Kidney (tissue), 14 donors: ENCODE measurements around the gene PHC1. TPM values are rescaled to one million over a fixed set of nuclear protein-coding genes. Genes with fewer than 3 reads are reported as not detected.

Experiments
- DNase-seq, 5 donors: peaks; one replicate each; pipeline ENCODE4 v3.0.0-alpha.2; 2013 to 2020
- FAIRE-seq: peaks from 2 replicates; lab custom pipeline; 2012; peaks lifted over from hg19 to GRCh38; lab: Jason Lieb, UNC
- H3K27ac ChIP-seq, 2 donors: one replicate each; pipeline ENCODE4 v1.7.0; 2013; ENCODE audit warnings: low read depth in 2 of 2, low read length in 2 of 2, inconsistent platforms in 1 of 2
- H3K27me3 ChIP-seq: one replicate; pipeline ENCODE4 v1.7.1; 2013; ENCODE audit warnings: low read length, inconsistent platforms; ENCODE audit not compliant: control insufficient read depth, insufficient read depth
- H3K36me3 ChIP-seq, 3 donors: one replicate each; pipeline versions ENCODE4 v1.7.0 to v1.7.1; 2013; ENCODE audit warnings: low read length in 3 of 3, control low read depth in 1 of 3, inconsistent platforms in 1 of 3; ENCODE audit not compliant: insufficient read depth in 3 of 3, control insufficient read depth in 2 of 3
- H3K4me1 ChIP-seq, 3 donors: one replicate each; pipeline versions ENCODE4 v1.7.0 to v1.7.1; 2013; ENCODE audit warnings: low read length in 3 of 3, inconsistent platforms in 1 of 3, low read depth in 1 of 3; ENCODE audit not compliant: control insufficient read depth in 2 of 3, insufficient read depth in 2 of 3
- H3K4me3 ChIP-seq, 3 donors: one replicate each; pipeline versions ENCODE4 v1.7.0 to v1.8.1; 2013; ENCODE audit warnings: low read length in 3 of 3, control low read depth in 1 of 3, inconsistent platforms in 1 of 3
- H3K9ac ChIP-seq, 3 donors: one replicate each; pipeline versions ENCODE4 v1.7.0 to v1.7.1; 2013; ENCODE audit warnings: low read length in 3 of 3, control low read depth in 1 of 3, inconsistent platforms in 1 of 3
- H3K9me3 ChIP-seq, 3 donors: one replicate each; pipeline versions ENCODE4 v1.7.0 to v1.7.1; 2013; ENCODE audit warnings: low read length in 3 of 3, control low read depth in 1 of 3, inconsistent platforms in 1 of 3; ENCODE audit not compliant: control insufficient read depth in 2 of 3, insufficient read depth in 1 of 3
- intact Hi-C: fragments of 100-400 bp; cut with DNase I; formaldehyde crosslinking; loops from one replicate; pipeline ENCODE4 v1.11.1; 2022
- polyA plus RNA-seq: library from polyadenylated mRNA; stranded (reverse); fragments of 350-450 nt; fragmentation: Illumina TruSeq; extraction: RNeasy Lipid Tissue Mini Kit (QIAGEN cat#74804); gene quantifications from one replicate; pipeline ENCODE4 v1.2.3, GENCODE V29; 2014; ENCODE audit warnings: low read depth, low replicate concordance; ENCODE audit not compliant: insufficient read depth
- total RNA-seq: library from RNA; stranded (reverse); fragmentation: NEBNext Ultra II Directional; extraction: Animal tissue kit (Norgen Biotek cat#: 25700); gene quantifications from one replicate; pipeline ENCODE4 v1.2.1, GENCODE V29; 2021
- TF ChIP-seq, protein P1 (sequence below): IDR thresholded peaks from 3 replicates; pipeline ENCODE4 v1.5.1; 2012; ENCODE audit warnings: mild to moderate bottlenecking, moderate library complexity, borderline replicate concordance; ENCODE audit not compliant: insufficient read depth; ENCODE audit errors: extremely low read depth
- donor health status: control.
- donor health status: control.
- donor health status: control.
- donor health status: control.
- donor health status: control.
- donor health status: DM: yes; HTN: yes; CAD: no.
- donor health status: Normal renal cell carcinoma (clear cell type).

PHC1 gene
- total and polyA plus RNA-seq, 2 donors from 2014 or later = 12.5 to 41.0 TPM

DNA sequence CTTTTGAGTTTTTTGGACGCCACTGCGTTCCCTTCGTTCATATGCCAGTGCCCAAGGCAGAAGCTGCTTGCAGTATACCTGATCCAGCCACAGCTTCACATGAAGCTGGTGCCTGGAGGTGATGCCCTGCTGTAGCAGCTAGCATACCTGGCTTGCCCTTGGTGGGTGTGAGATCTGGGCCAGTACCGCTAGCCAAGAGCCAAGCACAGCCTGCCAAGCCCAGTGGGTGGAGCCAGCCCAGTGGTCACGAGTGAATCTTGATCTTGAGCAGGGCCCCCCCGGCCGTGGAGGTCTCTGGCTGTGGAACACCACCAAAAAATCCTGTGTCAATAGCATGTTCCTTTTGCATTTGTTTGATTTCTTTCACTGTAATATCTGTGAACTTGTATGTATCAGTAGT lies 42.5 kb downstream of the PHC1 start:
- Histone ChIP-seq H3K27ac (no peak overlapping the region), H3K27me3 (no peaks in the 10 kb centered on the region), H3K36me3 (no peaks in the 10 kb centered on the region), H3K9me3 (peaks cover 0 to 4% (median 0%) of the 10 kb centered on the region in 3 donors), H3K4me1 (no peaks in the 10 kb centered on the region), H3K9ac (no peak overlapping the region), H3K4me3 (no peak overlapping the region)
- FAIRE-seq = no peak
- intact Hi-C loops = no loop called here
- TF ChIP-seq, protein P1, sequence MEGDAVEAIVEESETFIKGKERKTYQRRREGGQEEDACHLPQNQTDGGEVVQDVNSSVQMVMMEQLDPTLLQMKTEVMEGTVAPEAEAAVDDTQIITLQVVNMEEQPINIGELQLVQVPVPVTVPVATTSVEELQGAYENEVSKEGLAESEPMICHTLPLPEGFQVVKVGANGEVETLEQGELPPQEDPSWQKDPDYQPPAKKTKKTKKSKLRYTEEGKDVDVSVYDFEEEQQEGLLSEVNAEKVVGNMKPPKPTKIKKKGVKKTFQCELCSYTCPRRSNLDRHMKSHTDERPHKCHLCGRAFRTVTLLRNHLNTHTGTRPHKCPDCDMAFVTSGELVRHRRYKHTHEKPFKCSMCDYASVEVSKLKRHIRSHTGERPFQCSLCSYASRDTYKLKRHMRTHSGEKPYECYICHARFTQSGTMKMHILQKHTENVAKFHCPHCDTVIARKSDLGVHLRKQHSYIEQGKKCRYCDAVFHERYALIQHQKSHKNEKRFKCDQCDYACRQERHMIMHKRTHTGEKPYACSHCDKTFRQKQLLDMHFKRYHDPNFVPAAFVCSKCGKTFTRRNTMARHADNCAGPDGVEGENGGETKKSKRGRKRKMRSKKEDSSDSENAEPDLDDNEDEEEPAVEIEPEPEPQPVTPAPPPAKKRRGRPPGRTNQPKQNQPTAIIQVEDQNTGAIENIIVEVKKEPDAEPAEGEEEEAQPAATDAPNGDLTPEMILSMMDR = no peak
- DNase-seq = no peak

DNA sequence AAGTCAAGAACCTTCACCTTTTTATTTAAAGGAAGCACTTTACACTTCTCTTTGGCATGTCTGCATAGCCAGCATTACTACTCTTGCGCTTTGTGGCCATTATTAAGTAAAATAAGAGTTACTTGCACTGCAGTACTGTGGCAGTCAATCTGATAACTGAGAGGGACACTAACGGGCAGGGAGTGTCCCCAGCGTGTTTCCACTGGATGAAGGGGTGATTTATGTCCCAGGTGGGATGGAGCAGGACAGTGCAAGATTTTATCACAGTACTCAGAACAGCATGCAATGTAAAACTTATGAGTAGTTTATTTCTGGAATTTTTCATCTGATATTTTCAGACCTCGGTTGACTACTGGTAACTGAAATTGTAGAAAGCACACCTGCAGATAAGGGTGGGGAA lies 43.3 kb downstream of the PHC1 start:
- H3K4me3 ChIP-seq = no peak overlapping the region
- H3K27me3 ChIP-seq = no peaks in the 10 kb centered on the region
- TF ChIP-seq, protein P1 = no peak
- no peaks in the 10 kb centered on the region for H3K36me3 ChIP-seq
- H3K27ac ChIP-seq = no peak overlapping the region
- H3K4me1 ChIP-seq = no peaks in the 10 kb centered on the region
- FAIRE-seq (no peak), DNase-seq (no peak)
- H3K9me3 ChIP-seq = peaks cover 0 to 4% (median 0%) of the 10 kb centered on the region in 3 donors
- H3K9ac ChIP-seq = no peak overlapping the region
- intact Hi-C loops = no loop called here

DNA sequence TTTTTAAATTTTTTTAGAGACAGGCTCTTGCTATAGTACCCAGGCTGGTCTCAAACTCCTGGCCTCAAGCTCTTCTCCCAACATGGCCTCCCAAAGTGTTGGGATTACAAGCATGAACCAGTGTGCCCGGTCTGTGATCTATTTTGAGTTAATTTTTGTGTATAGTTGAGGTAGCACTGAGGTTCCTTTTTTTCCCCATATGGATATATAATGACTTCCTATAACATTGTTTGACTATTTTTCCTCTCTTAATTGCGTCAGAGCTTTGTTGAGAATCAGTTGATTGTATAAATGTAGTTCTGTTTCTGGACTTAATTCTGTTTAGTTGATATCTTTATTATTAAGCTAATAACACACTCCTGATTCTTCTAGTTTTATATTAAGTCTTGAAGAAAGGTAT lies 43.8 kb downstream of the PHC1 start:
- Histone ChIP-seq H3K4me1 (no peaks in the 10 kb centered on the region), H3K27me3 (no peaks in the 10 kb centered on the region), H3K4me3 (no peak overlapping the region), H3K27ac (no peak overlapping the region), H3K36me3 (no peaks in the 10 kb centered on the region), H3K9ac (no peak overlapping the region), H3K9me3 (peaks cover 0 to 3% (median 0%) of the 10 kb centered on the region in 3 donors)
- intact Hi-C loops = no loop called here
- TF ChIP-seq, protein P1 = no peak
- DNase-seq (no peak), FAIRE-seq (no peak)

DNA sequence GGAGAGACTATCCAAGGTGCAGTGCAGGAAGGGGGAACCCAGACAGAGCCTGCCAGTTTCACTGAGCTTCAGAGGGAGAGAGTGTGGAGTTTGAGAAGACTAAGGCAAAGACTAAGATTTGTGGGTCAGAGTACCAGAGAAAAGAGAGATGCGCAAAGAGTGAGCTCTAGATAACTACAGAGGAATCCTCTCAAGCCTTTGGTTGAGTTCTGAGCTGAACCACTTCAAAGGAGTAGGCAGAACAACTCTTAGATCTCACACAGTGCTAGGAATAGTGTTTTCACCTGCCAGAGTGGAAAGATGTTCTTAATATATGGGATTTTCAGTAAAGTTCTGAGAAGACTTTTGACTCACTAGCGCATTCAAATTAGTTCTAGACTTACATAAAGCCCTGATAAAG lies 45.9 kb downstream of the PHC1 start:
- intact Hi-C loops = no loop called here
- TF ChIP-seq, protein P1 = no peak
- FAIRE-seq = no peak

More for the DNA sequence above, 45.9 kb downstream of the PHC1 start:
- Histone ChIP-seq H3K4me1 (no peaks in the 10 kb centered on the region), H3K27ac (no peak overlapping the region), H3K27me3 (no peaks in the 10 kb centered on the region), H3K9me3 (no peaks in the 10 kb centered on the region), H3K9ac (no peak overlapping the region), H3K36me3 (no peaks in the 10 kb centered on the region), H3K4me3 (no peak overlapping the region)
- DNase-seq = no peak
